Keratinocyte (primary cell): ENCODE data around the gene MAML2.

ENCODE experiments used
- CTCF ChIP-seq, 3 experiments: IDR thresholded peaks in 1 of 3; conservative IDR thresholded peaks in 1 of 3; optimal IDR thresholded peaks in 1 of 3; 2 replicates in 2 of 3; 3 replicates in 1 of 3; pipeline versions ENCODE3 to v1.5.1; 2011; ENCODE audit warnings: low read length in 3 of 3, mild to moderate bottlenecking in 3 of 3, moderate library complexity in 2 of 3, control low read depth in 1 of 3, inconsistent platforms in 1 of 3; ENCODE audit not compliant: insufficient read depth in 2 of 3; ENCODE audit errors: extremely low read depth in 1 of 3
- EZH2 ChIP-seq: IDR thresholded peaks from one replicate; pipeline ENCODE4 v1.6.1; 2012; ENCODE audit warnings: inconsistent platforms, mild to moderate bottlenecking, low read length, moderate library complexity

- TF ChIP-seq CTCF (optimal IDR thresholded peaks at IDR 0.05 in 1 of 3, IDR thresholded peaks at IDR 0.05 in 1 of 3, conservative IDR thresholded peaks at IDR 0.05 in 1 of 3; ENCODE audit: extremely low read depth in 1 of 3, insufficient read depth in 2 of 3, low read length in 3 of 3) (no peak), EZH2 (no peak)
Observed at GRCh38 chr11:96188243-96189006, 154.6 kb downstream of the MAML2 start.
